Measurements from ENCODE around the gene GGTLC2.

The GGTLC2 gene

DNA sequence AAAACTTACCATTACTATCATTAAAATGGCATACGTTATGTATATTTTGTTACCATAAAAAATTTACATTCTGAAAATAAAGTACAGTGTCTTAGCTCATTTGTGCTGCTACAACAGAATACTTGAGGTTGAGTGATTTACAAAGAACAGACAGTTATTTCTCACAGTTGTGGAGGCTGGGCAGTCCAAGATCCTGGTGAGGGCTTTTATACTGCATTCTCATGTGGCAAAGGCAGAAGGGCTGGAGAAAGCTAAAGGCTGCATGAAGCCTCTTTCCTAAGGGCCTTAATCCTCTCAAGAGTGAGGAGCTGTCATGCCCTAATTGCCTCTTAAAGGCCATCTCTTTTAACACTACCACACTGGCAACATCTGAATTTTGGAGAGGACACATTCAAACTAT, 13.3 kb downstream of the GGTLC2 start:
- Histone ChIP-seq H3K4me1 (ENCODE audit: insufficient read depth, low read length) (no peaks in the 10 kb centered on the region), H3K27me3 (ENCODE audit: insufficient read depth, low read length) (peaks cover 78% of the 10 kb centered on the region), H3K4me3 (ENCODE audit: low read length) (no peak overlapping the region), H3K9me3 (ENCODE audit: insufficient read depth, low read depth, low read length) (no peaks in the 10 kb centered on the region), H3K27ac (ENCODE audit: low read length) (no peak overlapping the region), H3K9ac (ENCODE audit: low read depth, low read length) (no peak overlapping the region), H3K36me3 (ENCODE audit: insufficient read depth, low read depth, low read length) (no peaks in the 10 kb centered on the region)

GRCh38 chr22:22661275-22661674, 16.9 kb downstream of the GGTLC2 start:
- Histone ChIP-seq H3K36me3 (ENCODE audit: insufficient read depth, low read depth, low read length) (no peaks in the 10 kb centered on the region), H3K9me3 (ENCODE audit: insufficient read depth, low read depth, low read length) (no peaks in the 10 kb centered on the region), H3K27ac (ENCODE audit: low read length) (no peak overlapping the region), H3K4me3 (ENCODE audit: low read length) (no peak overlapping the region), H3K27me3 (ENCODE audit: insufficient read depth, low read length) (peaks cover 98% of the 10 kb centered on the region), H3K4me1 (ENCODE audit: insufficient read depth, low read length) (no peaks in the 10 kb centered on the region), H3K9ac (ENCODE audit: low read depth, low read length) (no peak overlapping the region)

DNA sequence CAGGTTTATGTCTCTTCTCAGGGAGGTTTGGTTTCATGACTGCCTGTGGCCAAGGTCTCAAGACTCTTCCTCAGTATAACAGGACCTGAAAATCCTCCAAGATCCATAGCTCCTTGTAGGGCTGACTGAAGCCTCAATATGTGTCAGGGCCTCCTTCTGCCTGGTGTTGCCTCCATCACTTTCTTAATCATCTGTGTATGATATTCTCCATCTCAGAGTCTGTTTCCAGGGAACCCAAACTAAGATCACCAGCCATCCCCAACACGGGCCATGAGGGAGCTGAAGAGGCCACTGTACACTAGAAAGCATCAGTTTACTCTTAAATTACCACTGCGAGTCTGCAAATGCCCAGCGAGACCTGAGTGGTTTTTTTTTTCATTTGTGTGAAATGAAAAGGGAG, 17.7 kb downstream of the GGTLC2 start:
- Histone ChIP-seq H3K4me1 (ENCODE audit: insufficient read depth, low read length) (no peaks in the 10 kb centered on the region), H3K27me3 (ENCODE audit: insufficient read depth, low read length) (peaks cover 92% of the 10 kb centered on the region), H3K9ac (ENCODE audit: low read depth, low read length) (no peak overlapping the region), H3K36me3 (ENCODE audit: insufficient read depth, low read depth, low read length) (no peaks in the 10 kb centered on the region), H3K27ac (ENCODE audit: low read length) (no peak overlapping the region), H3K9me3 (ENCODE audit: insufficient read depth, low read depth, low read length) (no peaks in the 10 kb centered on the region), H3K4me3 (ENCODE audit: low read length) (no peak overlapping the region)

- Histone ChIP-seq H3K4me3 (ENCODE audit: low read length) (no peak overlapping the region), H3K9me3 (ENCODE audit: insufficient read depth, low read depth, low read length) (no peaks in the 10 kb centered on the region), H3K9ac (ENCODE audit: low read depth, low read length) (no peak overlapping the region), H3K4me1 (ENCODE audit: insufficient read depth, low read length) (no peaks in the 10 kb centered on the region), H3K36me3 (ENCODE audit: insufficient read depth, low read depth, low read length) (no peaks in the 10 kb centered on the region), H3K27ac (ENCODE audit: low read length) (no peak overlapping the region), H3K27me3 (ENCODE audit: insufficient read depth, low read length) (peaks cover 87% of the 10 kb centered on the region)
These were observed 19.7 kb downstream of the GGTLC2 start for GRCh38 chr22:22663861-22664800.

- no peaks in the 10 kb centered on the region for H3K4me1 ChIP-seq (ENCODE audit: insufficient read depth, low read length)
- no peak overlapping the region for H3K4me3 ChIP-seq (ENCODE audit: low read length)
These were observed 22.1 kb downstream of the GGTLC2 start for GRCh38 chr22:22666307-22667091.

GRCh38 chr22:22667966-22668880, 23.8 kb downstream of the GGTLC2 start:
- H3K27me3 ChIP-seq (ENCODE audit: insufficient read depth, low read length), result peaks cover 88% of the 10 kb centered on the region
- H3K36me3 ChIP-seq (ENCODE audit: insufficient read depth, low read depth, low read length), result no peaks in the 10 kb centered on the region
- H3K9me3 ChIP-seq (ENCODE audit: insufficient read depth, low read depth, low read length), result peaks cover 16% of the 10 kb centered on the region; the same call in 1 of the 2 replicates
- H3K27ac ChIP-seq (ENCODE audit: low read length), result no peak overlapping the region
- no peak overlapping the region for H3K4me3 ChIP-seq (ENCODE audit: low read length)
- H3K4me1 ChIP-seq (ENCODE audit: insufficient read depth, low read length), result no peaks in the 10 kb centered on the region
- H3K9ac ChIP-seq (ENCODE audit: low read depth, low read length), result no peak overlapping the region

More at GRCh38 chr22:22666307-22667091, 22.1 kb downstream of the GGTLC2 start:
- Histone ChIP-seq H3K27ac (ENCODE audit: low read length) (no peak overlapping the region), H3K36me3 (ENCODE audit: insufficient read depth, low read depth, low read length) (no peaks in the 10 kb centered on the region), H3K9ac (ENCODE audit: low read depth, low read length) (no peak overlapping the region), H3K9me3 (ENCODE audit: insufficient read depth, low read depth, low read length) (peaks cover 11% of the 10 kb centered on the region; the same call in 1 of the 2 replicates), H3K27me3 (ENCODE audit: insufficient read depth, low read length) (peaks cover 88% of the 10 kb centered on the region)

GRCh38 chr22:22669093-22669492, 24.7 kb downstream of the GGTLC2 start:
- Histone ChIP-seq H3K4me3 (ENCODE audit: low read length) (no peak overlapping the region), H3K27ac (ENCODE audit: low read length) (no peak overlapping the region), H3K9ac (ENCODE audit: low read depth, low read length) (no peak overlapping the region), H3K36me3 (ENCODE audit: insufficient read depth, low read depth, low read length) (no peaks in the 10 kb centered on the region), H3K4me1 (ENCODE audit: insufficient read depth, low read length) (no peaks in the 10 kb centered on the region), H3K27me3 (ENCODE audit: insufficient read depth, low read length) (peaks cover 88% of the 10 kb centered on the region), H3K9me3 (ENCODE audit: insufficient read depth, low read depth, low read length) (peaks cover 16% of the 10 kb centered on the region; the same call in 1 of the 2 replicates)

DNA sequence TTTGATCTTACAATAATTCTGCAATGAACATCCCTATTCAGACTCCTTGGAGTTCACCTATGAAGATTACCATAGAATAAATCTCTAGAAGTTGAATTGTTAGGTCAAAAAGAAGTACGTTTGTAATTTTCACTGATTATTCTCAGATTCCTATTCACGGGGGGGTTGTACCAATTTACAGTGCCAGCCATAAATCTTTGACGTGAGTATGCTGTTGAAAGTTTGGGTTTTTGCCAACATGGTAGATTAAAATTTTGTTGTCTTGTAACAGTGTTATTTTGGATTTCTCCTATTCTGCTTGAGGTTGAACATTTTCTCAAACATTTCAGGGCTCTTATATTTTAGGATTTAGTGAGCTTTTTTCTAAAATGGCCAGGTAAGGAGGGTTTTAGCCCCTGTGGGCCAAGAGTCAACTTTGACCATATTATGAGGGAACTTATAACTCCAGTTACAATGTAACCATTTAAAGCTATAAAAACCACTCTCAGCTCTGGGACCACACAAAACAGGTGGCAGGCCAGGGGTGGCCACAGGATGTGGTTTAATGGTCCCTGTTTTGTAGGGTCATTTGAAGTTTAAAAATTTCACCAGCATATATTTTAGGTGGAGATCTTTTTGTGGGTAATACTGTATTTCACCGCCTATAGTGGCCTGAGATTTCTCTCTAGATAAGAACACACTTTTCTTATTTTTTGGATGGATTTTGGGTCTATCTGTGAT, 25.8 kb downstream of the GGTLC2 start:
- Histone ChIP-seq H3K9me3 (ENCODE audit: insufficient read depth, low read depth, low read length) (peaks cover 16% of the 10 kb centered on the region; the same call in 1 of the 2 replicates), H3K27ac (ENCODE audit: low read length) (no peak overlapping the region), H3K4me3 (ENCODE audit: low read length) (no peak overlapping the region), H3K4me1 (ENCODE audit: insufficient read depth, low read length) (no peaks in the 10 kb centered on the region), H3K36me3 (ENCODE audit: insufficient read depth, low read depth, low read length) (no peaks in the 10 kb centered on the region), H3K27me3 (ENCODE audit: insufficient read depth, low read length) (peaks cover 86% of the 10 kb centered on the region), H3K9ac (ENCODE audit: low read depth, low read length) (no peak overlapping the region)

- H3K27me3 ChIP-seq (ENCODE audit: insufficient read depth, low read length), result peaks cover 87% of the 10 kb centered on the region
- H3K4me1 ChIP-seq (ENCODE audit: insufficient read depth, low read length), result no peaks in the 10 kb centered on the region
These were observed 27.1 kb downstream of the GGTLC2 start for GRCh38 chr22:22671506-22671905.

DNA sequence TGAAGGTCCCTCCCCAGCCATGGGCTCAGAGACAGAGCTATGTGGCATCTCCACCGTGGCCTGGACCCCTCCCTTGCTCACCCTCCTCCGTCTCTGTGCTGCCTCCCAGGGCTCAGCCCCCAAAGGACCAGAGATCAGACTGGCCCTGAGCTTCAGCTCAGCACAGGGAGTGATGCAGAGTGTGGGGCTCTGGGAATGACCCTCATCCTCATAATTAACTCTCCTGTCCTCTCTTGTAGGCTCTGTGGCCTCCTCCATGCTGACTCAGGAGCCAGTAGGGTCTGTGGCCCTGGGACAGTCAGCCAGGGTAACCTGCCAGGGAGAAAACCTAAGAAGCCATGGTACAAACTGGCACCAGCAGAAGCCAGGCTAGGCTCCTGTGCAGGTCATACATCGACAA, 28.7 kb downstream of the GGTLC2 start:
- no peak overlapping the region for H3K27ac ChIP-seq (ENCODE audit: low read length)
- H3K9me3 ChIP-seq (ENCODE audit: insufficient read depth, low read depth, low read length), result peaks cover 16% of the 10 kb centered on the region; the same call in 1 of the 2 replicates
- peaks cover 98% of the 10 kb centered on the region for H3K27me3 ChIP-seq (ENCODE audit: insufficient read depth, low read length)
- H3K4me3 ChIP-seq (ENCODE audit: low read length), result no peak overlapping the region
- no peak overlapping the region for H3K9ac ChIP-seq (ENCODE audit: low read depth, low read length)
- no peaks in the 10 kb centered on the region for H3K4me1 ChIP-seq (ENCODE audit: insufficient read depth, low read length)
- no peaks in the 10 kb centered on the region for H3K36me3 ChIP-seq (ENCODE audit: insufficient read depth, low read depth, low read length)

More at GRCh38 chr22:22671506-22671905, 27.1 kb downstream of the GGTLC2 start:
- H3K9me3 ChIP-seq (ENCODE audit: insufficient read depth, low read depth, low read length), result peaks cover 16% of the 10 kb centered on the region; the same call in 1 of the 2 replicates
- H3K36me3 ChIP-seq (ENCODE audit: insufficient read depth, low read depth, low read length), result no peaks in the 10 kb centered on the region
- H3K9ac ChIP-seq (ENCODE audit: low read depth, low read length), result no peak overlapping the region
- no peak overlapping the region for H3K4me3 ChIP-seq (ENCODE audit: low read length)
- no peak overlapping the region for H3K27ac ChIP-seq (ENCODE audit: low read length)

All from iPS-20b (cell line).